CD14-positive monocyte (primary cell): ENCODE data around the gene PRR16. TPM values are rescaled to one million over a fixed set of nuclear protein-coding genes. Genes with fewer than 3 reads are reported as not detected.

Experiments used
- DNase-seq, 3 donors: peaks; one replicate each; pipeline ENCODE4 v3.0.0-alpha.2; 2011 to 2022
- H2AFZ ChIP-seq: 2 replicates; pipeline ENCODE4 v1.6.0; 2012; ENCODE audit warnings: mild to moderate bottlenecking, low read depth, low read length, inconsistent platforms; ENCODE audit not compliant: insufficient read depth, poor library complexity, severe bottlenecking
- H3K27ac ChIP-seq, 2 donors: 1 replicate in 1 of 2; 2 replicates in 1 of 2; pipeline ENCODE4 v1.5.1; 2012 to 2013; ENCODE audit warnings: low read length in 2 of 2, control low read depth in 1 of 2, inconsistent platforms in 1 of 2, low read depth in 1 of 2, mild to moderate bottlenecking in 1 of 2
- H3K27me3 ChIP-seq, 2 donors: one replicate each; pipeline versions ENCODE4 v1.6.0 to v1.6.1; 2011 to 2013; ENCODE audit warnings: low read length in 2 of 2; ENCODE audit not compliant: control insufficient read depth in 2 of 2, insufficient read depth in 2 of 2
- H3K36me3 ChIP-seq, 2 donors: replicated peaks in 1 of 2; 1 replicate in 1 of 2; 2 replicates in 1 of 2; pipeline versions ENCODE4 v1.5.1 to v1.6.1; 2012 to 2013; ENCODE audit warnings: low read length in 2 of 2, control low read depth in 1 of 2, inconsistent platforms in 1 of 2, mild to moderate bottlenecking in 1 of 2; ENCODE audit not compliant: insufficient read depth in 2 of 2, control insufficient read depth in 1 of 2
- H3K4me1 ChIP-seq, 2 donors: 1 replicate in 1 of 2; 2 replicates in 1 of 2; pipeline versions ENCODE4 v1.5.1 to v1.6.1; 2012 to 2013; ENCODE audit warnings: low read length in 2 of 2, control low read depth in 1 of 2, inconsistent platforms in 1 of 2, mild to moderate bottlenecking in 1 of 2, moderate library complexity in 1 of 2; ENCODE audit not compliant: insufficient read depth in 2 of 2, control insufficient read depth in 1 of 2
- H3K4me2 ChIP-seq: replicated peaks from 2 replicates; pipeline ENCODE3; 2012; ENCODE audit warnings: low read length, moderate library complexity, mild to moderate bottlenecking; ENCODE audit not compliant: poor library complexity, severe bottlenecking; ENCODE audit errors: extremely low read depth
- H3K4me3 ChIP-seq, 3 experiments: fragments of 200-600 bp in 1 of 3; sonication (generic) in 1 of 3; replicated peaks in 1 of 3; 1 replicate in 2 of 3; 2 replicates in 1 of 3; pipeline ENCODE4 v1.5.1; 2011 to 2013; ENCODE audit warnings: low read length in 3 of 3, mild to moderate bottlenecking in 3 of 3, control low read depth in 2 of 3, low read depth in 2 of 3, inconsistent platforms in 1 of 3, moderate library complexity in 1 of 3
- H3K79me2 ChIP-seq: 2 replicates; pipeline ENCODE4 v1.6.0; 2012; ENCODE audit warnings: mild to moderate bottlenecking, control low read depth, inconsistent platforms, low read length, moderate library complexity; ENCODE audit not compliant: insufficient read depth
- H3K9ac ChIP-seq: 2 replicates; pipeline ENCODE4 v1.6.0; 2017; ENCODE audit warnings: low read length, mild to moderate bottlenecking; ENCODE audit not compliant: insufficient read depth, poor library complexity, severe bottlenecking
- H3K9me3 ChIP-seq, 2 donors: replicated peaks in 1 of 2; 1 replicate in 1 of 2; 2 replicates in 1 of 2; pipeline versions ENCODE4 v1.5.1 to v1.6.1; 2012 to 2013; ENCODE audit warnings: low read length in 2 of 2, control low read depth in 1 of 2; ENCODE audit not compliant: control insufficient read depth in 1 of 2, insufficient read depth in 1 of 2
- H4K20me1 ChIP-seq: 2 replicates; pipeline ENCODE4 v1.6.0; 2012; ENCODE audit warnings: mild to moderate bottlenecking, low read length, control low read depth, moderate library complexity; ENCODE audit not compliant: insufficient read depth
- H3K27ac Mint-ChIP-seq, 7 donors: one replicate each; pipeline ENCODE4 v1.8.0; 2020; ENCODE audit warnings: mild to moderate bottlenecking in 7 of 7, mixed read lengths in 7 of 7, moderate library complexity in 6 of 7, inconsistent platforms in 2 of 7
- H3K27me3 Mint-ChIP-seq, 3 donors: one replicate each; pipeline ENCODE4 v1.8.0; 2021 to 2022; ENCODE audit warnings: low read depth in 3 of 3, mild to moderate bottlenecking in 3 of 3, mixed read lengths in 3 of 3, moderate library complexity in 3 of 3, inconsistent platforms in 1 of 3
- H3K36me3 Mint-ChIP-seq, 2 donors: one replicate each; pipeline ENCODE4 v1.8.0; 2020; ENCODE audit warnings: mixed read lengths in 2 of 2, inconsistent platforms in 1 of 2, mild to moderate bottlenecking in 1 of 2
- H3K4me1 Mint-ChIP-seq: one replicate; pipeline ENCODE4 v1.8.0; 2020; ENCODE audit warnings: mild to moderate bottlenecking, mixed read lengths
- H3K4me3 Mint-ChIP-seq, 2 donors: one replicate each; pipeline ENCODE4 v1.8.0; 2020; ENCODE audit warnings: mild to moderate bottlenecking in 2 of 2, mixed read lengths in 2 of 2, moderate library complexity in 1 of 2
- H3K9me3 Mint-ChIP-seq, 7 donors: one replicate each; pipeline ENCODE4 v1.8.0; 2020 to 2022; ENCODE audit warnings: mixed read lengths in 7 of 7, mild to moderate bottlenecking in 6 of 7, moderate library complexity in 6 of 7, inconsistent platforms in 2 of 7
- CTCF ChIP-seq: fragments of 200-600 bp; IDR thresholded peaks from one replicate; pipeline ENCODE4 v1.8.0; 2022; ENCODE audit warnings: antibody characterized with exemption, mild to moderate bottlenecking
- WGBS: methylation state at CpG from one replicate; pipeline ENCODE4 v1.1.5; 2013; ENCODE audit warnings: missing lambda C conversion rate; ENCODE audit not compliant: insufficient coverage; 5-methylcytosine and 5-hydroxymethylcytosine counted together
- intact Hi-C, 2 donors: fragments of 100-400 bp; cut with micrococcal nuclease; formaldehyde crosslinking; loops; one replicate each; pipeline versions ENCODE4 v1.15.0 to v1.15.1; 2023
- polyA plus RNA-seq, 3 donors: library from polyadenylated mRNA; depleted of rRNA in 1 of 3; unstranded in 2 of 3; stranded (reverse) in 1 of 3; fragments of 300-500 nt in 2 of 3; fragments of >200 nt in 1 of 3; fragmentation: Illumina TruSeq in 2 of 3; gene quantifications; 1 replicate in 2 of 3; 2 replicates in 1 of 3; pipeline ENCODE4 v1.2.3, GENCODE V29; 2012 to 2021

Gene PRR16
- polyA plus RNA-seq, 3 donors, result 0.14 to 0.74 (median 0.56) TPM

GRCh38 chr5:120545951-120546350 is 81.9 kb downstream of the PRR16 start:
- H3K4me3 Mint-ChIP-seq, result no peak overlapping the region
- WGBS, result no CpG with 5 or more reads among the region's 3 CpGs
- Histone ChIP-seq H3K36me3 (no peaks in the 10 kb centered on the region), H2AFZ (no peak overlapping the region), H3K4me2 (no peak overlapping the region), H3K4me1 (no peaks in the 10 kb centered on the region), H3K27ac (no peak overlapping the region), H3K79me2 (no peaks in the 10 kb centered on the region), H3K9ac (no peak overlapping the region), H3K27me3 (no peaks in the 10 kb centered on the region), H3K4me3 (no peak overlapping the region), H3K9me3 (no peaks in the 10 kb centered on the region), H4K20me1 (no peaks in the 10 kb centered on the region)
- intact Hi-C loops, result no loop called here
- H3K36me3 Mint-ChIP-seq, result no peaks in the 10 kb centered on the region
- peaks cover 0 to 2% (median 0%) of the 10 kb centered on the region in 3 donors for H3K27me3 Mint-ChIP-seq
- no peaks in the 10 kb centered on the region for H3K9me3 Mint-ChIP-seq
- DNase-seq, result no peak
- no peak overlapping the region for H3K27ac Mint-ChIP-seq
- TF ChIP-seq CTCF, result no peak
- H3K4me1 Mint-ChIP-seq, result peaks cover 5% of the 10 kb centered on the region

- H3K4me3 Mint-ChIP-seq, result no peak overlapping the region
- no peaks in the 10 kb centered on the region for H3K79me2 ChIP-seq
- H3K27ac ChIP-seq, result no peak overlapping the region
- no peak overlapping the region for H3K4me3 ChIP-seq
- H3K4me1 Mint-ChIP-seq, result no peaks in the 10 kb centered on the region
- intact Hi-C loops, result no loop called here
- no peak overlapping the region for H3K9ac ChIP-seq
- no peak overlapping the region for H3K27ac Mint-ChIP-seq
- no peaks in the 10 kb centered on the region for H3K36me3 ChIP-seq
- H3K4me2 ChIP-seq, result no peak overlapping the region
- no CpG with 5 or more reads among the region's 2 CpGs for WGBS
- H3K4me1 ChIP-seq, result no peaks in the 10 kb centered on the region
- DNase-seq, result no peak
- no peak overlapping the region for H2AFZ ChIP-seq
- peaks cover 0 to 3% (median 0%) of the 10 kb centered on the region in 7 donors for H3K9me3 Mint-ChIP-seq
- H3K27me3 Mint-ChIP-seq, result peaks cover 0 to 2% (median 0%) of the 10 kb centered on the region in 3 donors
- H3K27me3 ChIP-seq, result no peaks in the 10 kb centered on the region
- H4K20me1 ChIP-seq, result no peaks in the 10 kb centered on the region
- H3K36me3 Mint-ChIP-seq, result no peaks in the 10 kb centered on the region
- TF ChIP-seq CTCF, result no peak
- no peaks in the 10 kb centered on the region for H3K9me3 ChIP-seq
Observed at GRCh38 chr5:120546922-120547321, 82.8 kb downstream of the PRR16 start.
